Prostate gland (tissue), 2 donors: ENCODE measurements around the gene NFKBIB. TPM values are rescaled to one million over a fixed set of nuclear protein-coding genes. Genes with fewer than 3 reads are reported as not detected.

ENCODE experiments used
- DNase-seq: peaks from one replicate; pipeline ENCODE4 v3.0.0-alpha.2; 2019; ENCODE audit warnings: low spot score
- H3K27ac ChIP-seq, 2 donors: fragments of 200-600 bp; sonication (generic); 2 replicates each; pipeline ENCODE4 v1.5.1; 2017 to 2019
- H3K27me3 ChIP-seq: fragments of 200-600 bp; sonication (generic); replicated peaks from 2 replicates; pipeline ENCODE4 v1.5.1; 2019; ENCODE audit not compliant: insufficient read depth
- H3K36me3 ChIP-seq, 2 donors: fragments of 200-600 bp; sonication (generic); 1 replicate in 1 of 2; 2 replicates in 1 of 2; pipeline versions ENCODE4 v1.5.1 to v1.8.1; 2017 to 2019
- H3K4me1 ChIP-seq: fragments of 200-600 bp; sonication (generic); replicated peaks from 2 replicates; pipeline ENCODE4 v1.5.1; 2019
- H3K4me3 ChIP-seq, 2 donors: fragments of 200-600 bp; sonication (generic); 2 replicates each; pipeline ENCODE4 v1.5.1; 2017 to 2019
- H3K9me3 ChIP-seq: fragments of 200-600 bp; sonication (generic); 2 replicates; pipeline ENCODE4 v1.5.1; 2017
- CTCF ChIP-seq, 4 experiments: fragments of 200-600 bp in 2 of 4; fragments of 450-650 bp in 2 of 4; sonication (generic) in 2 of 4; IDR thresholded peaks; 1 replicate in 3 of 4; 2 replicates in 1 of 4; pipeline ENCODE4 v1.5.1; 2016 to 2019; ENCODE audit warnings: antibody characterized with exemption in 4 of 4, mild to moderate bottlenecking in 2 of 4, moderate library complexity in 2 of 4
- POLR2A ChIP-seq: fragments of 450-650 bp; IDR thresholded peaks from one replicate; pipeline ENCODE4 v1.6.1; 2016; ENCODE audit warnings: antibody characterized with exemption, mild to moderate bottlenecking
- POLR2AphosphoS5 ChIP-seq: sonication (generic); formaldehyde crosslinking; IDR thresholded peaks from one replicate; pipeline ENCODE4 v1.6.1; 2017; ENCODE audit warnings: antibody characterized with exemption
- WGBS: methylation state at CpG from one replicate; pipeline ENCODE4 v1.1.5; 2018; 5-methylcytosine and 5-hydroxymethylcytosine counted together
- intact Hi-C: fragments of 100-400 bp; cut with DNase I; formaldehyde crosslinking; loops from one replicate; pipeline ENCODE4 v1.14.2; 2022
- total RNA-seq, 2 donors: library from RNA; depleted of rRNA; stranded (reverse); fragments of >200 nt; gene quantifications; one replicate each; pipeline ENCODE4 v1.1.0, GENCODE V29; 2016

The NFKBIB gene
- total RNA-seq, 2 donors from 2014 or later, result 29.8 to 50.6 TPM

GRCh38 chr19:38890686-38891085, 9.1 kb upstream of the NFKBIB start:
- no peak overlapping the region for H3K27ac ChIP-seq
- H3K4me3 ChIP-seq, result no peak overlapping the region
- DNase-seq, result no peak
- intact Hi-C loops, result no loop called here
- H3K4me1 ChIP-seq, result no peaks in the 10 kb centered on the region
- peaks cover 5 to 9% of the 10 kb centered on the region in 2 donors for H3K36me3 ChIP-seq
- H3K27me3 ChIP-seq, result no peaks in the 10 kb centered on the region
- TF ChIP-seq POLR2AphosphoS5 (no peak), CTCF (IDR thresholded peaks at IDR 0.05) (no peak), POLR2A (no peak)
- H3K9me3 ChIP-seq, result no peaks in the 10 kb centered on the region

- H3K4me1 ChIP-seq, result no peaks in the 10 kb centered on the region
- peaks cover 5 to 9% of the 10 kb centered on the region in 2 donors for H3K36me3 ChIP-seq
- intact Hi-C loops, result no loop called here
- no peak for DNase-seq
- no peak overlapping the region for H3K4me3 ChIP-seq
- H3K27ac ChIP-seq, result no peak overlapping the region
- no peak for TF ChIP-seq POLR2AphosphoS5
- no peak for TF ChIP-seq POLR2A
- TF ChIP-seq CTCF (IDR thresholded peaks at IDR 0.05), result no peak
- no peaks in the 10 kb centered on the region for H3K9me3 ChIP-seq
- H3K27me3 ChIP-seq, result no peaks in the 10 kb centered on the region
- WGBS, result 85% methylated on average over 6 of the region's 6 CpGs
These were observed 8.0 kb upstream of the NFKBIB start for GRCh38 chr19:38891771-38892170.

- 73% methylated on average over 5 of the region's 5 CpGs for WGBS
- no peak overlapping the region for H3K27ac ChIP-seq
These were observed 6.9 kb upstream of the NFKBIB start for GRCh38 chr19:38892841-38893240.

GRCh38 chr19:38893341-38893771, 6.4 kb upstream of the NFKBIB start:
- no peaks in the 10 kb centered on the region for H3K27me3 ChIP-seq
- no peak overlapping the region for H3K4me3 ChIP-seq
- no peak for DNase-seq
- no peaks in the 10 kb centered on the region for H3K9me3 ChIP-seq
- intact Hi-C loops, result no loop called here
- no peak overlapping the region for H3K27ac ChIP-seq
- 88% methylated on average over 14 of the region's 14 CpGs for WGBS
- no peaks in the 10 kb centered on the region for H3K4me1 ChIP-seq
- H3K36me3 ChIP-seq, result peaks cover 5 to 9% of the 10 kb centered on the region in 2 donors
- TF ChIP-seq CTCF (IDR thresholded peaks at IDR 0.05) (no peak), POLR2A (no peak), POLR2AphosphoS5 (no peak)

More at GRCh38 chr19:38892841-38893240, 6.9 kb upstream of the NFKBIB start:
- TF ChIP-seq POLR2A (no peak), CTCF (IDR thresholded peaks at IDR 0.05) (no peak), POLR2AphosphoS5 (no peak)
- H3K9me3 ChIP-seq, result no peaks in the 10 kb centered on the region
- H3K36me3 ChIP-seq, result peaks cover 5 to 9% of the 10 kb centered on the region in 2 donors
- no peak for DNase-seq
- intact Hi-C loops, result no loop called here
- H3K4me3 ChIP-seq, result no peak overlapping the region
- H3K4me1 ChIP-seq, result no peaks in the 10 kb centered on the region
- no peaks in the 10 kb centered on the region for H3K27me3 ChIP-seq

GRCh38 chr19:38894968-38895367, 4.8 kb upstream of the NFKBIB start:
- H3K36me3 ChIP-seq, result no peaks in the 10 kb centered on the region
- TF ChIP-seq POLR2A (no peak), CTCF (IDR thresholded peaks at IDR 0.05) (no peak), POLR2AphosphoS5 (no peak)
- no peak overlapping the region for H3K4me3 ChIP-seq
- no peaks in the 10 kb centered on the region for H3K9me3 ChIP-seq
- DNase-seq, result no peak
- 71% methylated on average over 9 of the region's 9 CpGs for WGBS
- intact Hi-C loops, result loop anchor here (5.0 kb wide), 1 partner anchor 43 kb away; no protein-coding TSS in a partner anchor
- H3K27me3 ChIP-seq, result no peaks in the 10 kb centered on the region
- no peaks in the 10 kb centered on the region for H3K4me1 ChIP-seq
- no peak overlapping the region for H3K27ac ChIP-seq
